Measurements from ENCODE around the gene OPTC.

Gene OPTC

DNA sequence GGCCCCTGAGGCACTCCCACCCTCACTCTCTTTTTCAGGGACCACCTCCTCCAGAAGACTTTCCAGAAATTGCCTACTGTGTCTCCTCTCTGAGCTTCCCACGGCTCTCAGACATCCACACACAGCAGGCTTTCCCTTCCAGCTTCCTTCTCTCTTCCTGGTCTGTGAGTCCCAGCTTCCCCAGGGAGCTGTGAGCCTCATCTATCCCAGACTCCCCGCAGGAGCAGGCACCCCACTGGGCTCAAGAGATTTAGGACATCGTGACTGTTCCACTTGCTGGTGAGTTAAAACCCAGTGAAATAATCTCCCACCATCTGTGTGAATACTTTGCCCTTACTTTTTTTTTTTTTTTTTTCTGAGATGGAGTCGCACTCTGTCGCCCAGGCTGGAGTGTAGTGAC, 40.3 kb upstream of the OPTC start:
- Histone ChIP-seq H3K27me3 (ENCODE audit: control insufficient read depth in 1 of 2, insufficient read depth in 2 of 2, low read length in 2 of 2) (peaks cover 6 to 23% of the 10 kb centered on the region in 2 donors), H3K4me1 (ENCODE audit: control insufficient read depth in 1 of 2, insufficient read depth in 2 of 2, low read length in 2 of 2) (no peaks in the 10 kb centered on the region), H3K27ac (ENCODE audit: low read depth, low read length) (no peak overlapping the region), H3K36me3 (ENCODE audit: control insufficient read depth in 1 of 2, insufficient read depth in 2 of 2, low read length in 2 of 2) (no peaks in the 10 kb centered on the region), H3K4me3 (ENCODE audit: low read depth in 1 of 2, low read length in 2 of 2) (no peak overlapping the region), H3K9ac (ENCODE audit: low read depth in 1 of 2, low read length in 2 of 2) (no peak overlapping the region), H3K9me3 (ENCODE audit: control insufficient read depth in 1 of 2, low read length in 2 of 2) (no peaks in the 10 kb centered on the region)

DNA sequence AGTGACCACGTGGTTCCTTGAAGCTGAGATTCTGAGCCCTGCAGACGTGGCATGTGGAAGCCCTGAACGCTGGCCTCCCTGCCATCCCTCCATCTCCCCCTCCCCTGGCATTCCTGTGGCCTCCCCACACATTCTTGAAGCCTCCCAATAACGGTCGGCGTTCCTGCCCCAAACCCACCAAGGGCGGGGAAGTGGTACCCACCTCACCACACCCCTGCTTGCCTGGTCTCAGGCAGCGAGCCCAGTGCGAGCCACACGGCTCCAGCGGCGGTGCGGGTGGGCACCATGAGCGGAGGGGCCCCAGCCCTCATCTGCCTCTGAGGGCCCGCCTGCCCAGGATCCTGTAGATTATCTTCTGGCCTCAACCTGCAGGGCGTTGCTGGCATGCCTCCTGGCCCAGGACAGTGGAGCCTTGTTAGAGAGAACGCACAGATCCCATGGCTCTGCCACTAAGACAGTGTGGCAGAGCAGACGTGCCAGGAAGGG, 38.9 kb upstream of the OPTC start:
- H3K27ac ChIP-seq (ENCODE audit: low read depth, low read length), result no peak overlapping the region
- H3K9me3 ChIP-seq (ENCODE audit: control insufficient read depth in 1 of 2, low read length in 2 of 2), result no peaks in the 10 kb centered on the region
- no peak overlapping the region for H3K9ac ChIP-seq (ENCODE audit: low read depth in 1 of 2, low read length in 2 of 2)
- H3K4me3 ChIP-seq (ENCODE audit: low read depth in 1 of 2, low read length in 2 of 2), result no peak overlapping the region
- no peaks in the 10 kb centered on the region for H3K4me1 ChIP-seq (ENCODE audit: control insufficient read depth in 1 of 2, insufficient read depth in 2 of 2, low read length in 2 of 2)
- H3K36me3 ChIP-seq (ENCODE audit: control insufficient read depth in 1 of 2, insufficient read depth in 2 of 2, low read length in 2 of 2), result no peaks in the 10 kb centered on the region
- peaks cover 6 to 20% of the 10 kb centered on the region in 2 donors for H3K27me3 ChIP-seq (ENCODE audit: control insufficient read depth in 1 of 2, insufficient read depth in 2 of 2, low read length in 2 of 2)

DNA sequence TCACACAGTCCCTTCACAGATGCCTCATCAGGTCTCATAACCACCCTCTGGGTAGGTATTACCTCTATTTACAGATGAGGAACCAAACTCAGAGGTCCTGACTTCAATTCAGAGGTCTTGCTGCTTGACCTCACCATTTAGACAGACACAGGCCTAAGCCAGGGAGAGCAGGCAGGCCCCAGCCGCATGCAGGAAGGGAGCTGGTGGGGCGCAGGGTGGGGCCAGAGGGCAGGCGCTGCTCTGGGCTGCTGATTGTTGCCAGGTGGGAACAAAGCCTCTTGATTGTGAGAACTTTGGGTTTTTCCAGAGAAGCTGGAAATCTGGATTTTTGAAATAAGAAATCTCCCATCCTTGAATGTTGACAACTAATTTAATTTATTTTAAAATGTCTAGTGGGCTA, 38.2 kb upstream of the OPTC start:
- Histone ChIP-seq H3K27ac (ENCODE audit: low read depth, low read length) (no peak overlapping the region), H3K36me3 (ENCODE audit: control insufficient read depth in 1 of 2, insufficient read depth in 2 of 2, low read length in 2 of 2) (no peaks in the 10 kb centered on the region), H3K9ac (ENCODE audit: low read depth in 1 of 2, low read length in 2 of 2) (no peak overlapping the region), H3K4me3 (ENCODE audit: low read depth in 1 of 2, low read length in 2 of 2) (no peak overlapping the region), H3K4me1 (ENCODE audit: control insufficient read depth in 1 of 2, insufficient read depth in 2 of 2, low read length in 2 of 2) (no peaks in the 10 kb centered on the region), H3K27me3 (ENCODE audit: control insufficient read depth in 1 of 2, insufficient read depth in 2 of 2, low read length in 2 of 2) (peaks cover 6 to 20% of the 10 kb centered on the region in 2 donors), H3K9me3 (ENCODE audit: control insufficient read depth in 1 of 2, low read length in 2 of 2) (no peaks in the 10 kb centered on the region)

DNA sequence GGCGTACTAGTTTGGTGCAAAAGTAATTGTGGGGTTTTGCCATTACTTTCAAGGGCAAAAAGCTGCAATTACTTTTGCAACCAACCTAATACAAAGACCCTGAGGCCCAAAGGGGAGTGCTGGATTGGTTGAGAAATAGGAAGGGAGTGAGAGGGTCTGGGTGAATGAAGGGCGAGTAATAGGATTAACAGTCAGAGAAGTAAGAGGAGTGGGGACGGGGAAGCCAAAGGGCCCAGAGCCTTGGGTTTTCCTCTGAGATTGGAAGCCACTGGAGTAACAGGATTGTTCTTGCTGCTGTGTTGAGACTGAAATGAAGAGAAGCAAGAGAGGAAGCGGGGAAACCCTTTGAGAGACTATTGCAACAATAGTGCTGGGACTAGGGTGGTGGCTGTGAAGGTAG, 37.4 kb upstream of the OPTC start:
- Histone ChIP-seq H3K4me3 (ENCODE audit: low read depth in 1 of 2, low read length in 2 of 2) (no peak overlapping the region), H3K27me3 (ENCODE audit: control insufficient read depth in 1 of 2, insufficient read depth in 2 of 2, low read length in 2 of 2) (peaks cover 6 to 19% of the 10 kb centered on the region in 2 donors), H3K4me1 (ENCODE audit: control insufficient read depth in 1 of 2, insufficient read depth in 2 of 2, low read length in 2 of 2) (no peaks in the 10 kb centered on the region), H3K27ac (ENCODE audit: low read depth, low read length) (no peak overlapping the region), H3K9ac (ENCODE audit: low read depth in 1 of 2, low read length in 2 of 2) (no peak overlapping the region), H3K9me3 (ENCODE audit: control insufficient read depth in 1 of 2, low read length in 2 of 2) (no peaks in the 10 kb centered on the region), H3K36me3 (ENCODE audit: control insufficient read depth in 1 of 2, insufficient read depth in 2 of 2, low read length in 2 of 2) (no peaks in the 10 kb centered on the region)

DNA sequence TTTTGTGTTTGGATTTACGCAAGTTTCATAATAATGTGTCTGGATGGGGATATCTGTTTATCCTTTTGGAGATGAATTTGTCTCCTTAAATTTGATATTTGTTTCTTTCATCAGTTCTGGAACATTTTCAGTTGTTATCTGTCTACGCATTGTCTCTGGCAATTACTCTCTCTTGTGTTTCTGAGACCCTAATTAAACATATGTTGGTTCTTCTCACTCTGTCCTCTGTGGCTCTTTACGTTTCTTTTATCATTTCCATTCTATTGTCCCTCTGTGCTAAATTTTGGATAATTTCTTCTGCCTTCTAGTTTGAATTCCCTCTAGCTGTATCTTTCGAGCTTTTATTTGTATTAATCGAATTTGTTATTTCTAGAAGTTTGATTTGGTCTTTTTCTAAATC, 35.9 kb upstream of the OPTC start:
- no peaks in the 10 kb centered on the region for H3K9me3 ChIP-seq (ENCODE audit: control insufficient read depth in 1 of 2, low read length in 2 of 2)
- H3K27ac ChIP-seq (ENCODE audit: low read depth, low read length), result no peak overlapping the region
- peaks cover under 1 to 10% of the 10 kb centered on the region in 2 donors for H3K27me3 ChIP-seq (ENCODE audit: control insufficient read depth in 1 of 2, insufficient read depth in 2 of 2, low read length in 2 of 2)
- H3K4me1 ChIP-seq (ENCODE audit: control insufficient read depth in 1 of 2, insufficient read depth in 2 of 2, low read length in 2 of 2), result no peaks in the 10 kb centered on the region
- H3K36me3 ChIP-seq (ENCODE audit: control insufficient read depth in 1 of 2, insufficient read depth in 2 of 2, low read length in 2 of 2), result no peaks in the 10 kb centered on the region
- no peak overlapping the region for H3K4me3 ChIP-seq (ENCODE audit: low read depth in 1 of 2, low read length in 2 of 2)
- no peak overlapping the region for H3K9ac ChIP-seq (ENCODE audit: low read depth in 1 of 2, low read length in 2 of 2)

DNA sequence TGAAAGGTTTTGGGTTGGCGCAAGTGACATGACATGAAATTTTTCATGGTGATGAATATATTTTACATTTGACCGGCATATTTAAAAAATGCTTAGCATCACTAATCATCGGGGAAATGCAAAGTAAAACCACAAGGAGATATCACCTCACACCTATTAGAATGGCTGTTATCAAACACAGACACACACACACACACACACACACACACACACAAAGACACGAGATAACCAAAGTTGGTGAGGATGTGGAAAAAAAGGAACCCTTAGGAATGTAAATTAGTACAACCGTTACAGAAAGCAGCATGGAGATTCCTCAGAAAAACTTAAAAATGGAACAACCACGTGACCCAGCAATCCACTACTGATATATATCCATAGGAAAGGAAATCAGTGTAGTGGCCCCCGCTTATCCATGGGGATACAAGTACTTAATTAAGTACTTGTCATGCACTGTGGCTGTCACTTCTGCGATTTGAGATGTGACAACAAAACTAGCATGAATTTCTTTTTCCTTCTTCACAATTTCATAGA, 34.2 kb upstream of the OPTC start:
- Histone ChIP-seq H3K4me1 (ENCODE audit: control insufficient read depth in 1 of 2, insufficient read depth in 2 of 2, low read length in 2 of 2) (no peaks in the 10 kb centered on the region), H3K9ac (ENCODE audit: low read depth in 1 of 2, low read length in 2 of 2) (no peak overlapping the region), H3K27ac (ENCODE audit: low read depth, low read length) (no peak overlapping the region), H3K36me3 (ENCODE audit: control insufficient read depth in 1 of 2, insufficient read depth in 2 of 2, low read length in 2 of 2) (no peaks in the 10 kb centered on the region), H3K4me3 (ENCODE audit: low read depth in 1 of 2, low read length in 2 of 2) (no peak overlapping the region), H3K9me3 (ENCODE audit: control insufficient read depth in 1 of 2, low read length in 2 of 2) (no peaks in the 10 kb centered on the region), H3K27me3 (ENCODE audit: control insufficient read depth in 1 of 2, insufficient read depth in 2 of 2, low read length in 2 of 2) (peaks cover 4 to 5% of the 10 kb centered on the region in 2 donors)

DNA sequence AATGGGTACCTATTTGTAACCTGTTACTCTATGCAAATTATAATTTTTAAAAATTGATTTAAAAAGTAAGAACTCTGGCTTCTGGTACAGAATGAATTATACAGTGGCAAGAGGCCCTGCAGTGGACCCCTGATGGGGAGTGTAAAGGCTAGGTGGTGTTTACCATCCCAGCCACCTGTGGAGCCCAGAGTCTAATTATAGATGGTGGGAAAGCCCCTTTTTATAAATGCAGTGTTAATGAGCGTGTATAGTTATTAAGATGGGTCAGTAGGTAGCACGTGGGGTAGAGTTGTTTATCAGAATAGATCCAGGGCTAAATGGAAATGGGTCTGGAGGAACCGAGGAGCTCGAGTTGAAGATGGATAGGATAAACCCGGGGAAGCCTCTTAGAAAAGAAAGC, 32.2 kb upstream of the OPTC start:
- no peak overlapping the region for H3K9ac ChIP-seq (ENCODE audit: low read depth in 1 of 2, low read length in 2 of 2)
- H3K9me3 ChIP-seq (ENCODE audit: control insufficient read depth in 1 of 2, low read length in 2 of 2), result no peaks in the 10 kb centered on the region
- peaks cover 3 to 4% of the 10 kb centered on the region in 2 donors for H3K27me3 ChIP-seq (ENCODE audit: control insufficient read depth in 1 of 2, insufficient read depth in 2 of 2, low read length in 2 of 2)
- H3K4me3 ChIP-seq (ENCODE audit: low read depth in 1 of 2, low read length in 2 of 2), result no peak overlapping the region
- H3K36me3 ChIP-seq (ENCODE audit: control insufficient read depth in 1 of 2, insufficient read depth in 2 of 2, low read length in 2 of 2), result no peaks in the 10 kb centered on the region
- no peak overlapping the region for H3K27ac ChIP-seq (ENCODE audit: low read depth, low read length)
- peaks cover 0 to 7% of the 10 kb centered on the region in 2 donors for H3K4me1 ChIP-seq (ENCODE audit: control insufficient read depth in 1 of 2, insufficient read depth in 2 of 2, low read length in 2 of 2)

DNA sequence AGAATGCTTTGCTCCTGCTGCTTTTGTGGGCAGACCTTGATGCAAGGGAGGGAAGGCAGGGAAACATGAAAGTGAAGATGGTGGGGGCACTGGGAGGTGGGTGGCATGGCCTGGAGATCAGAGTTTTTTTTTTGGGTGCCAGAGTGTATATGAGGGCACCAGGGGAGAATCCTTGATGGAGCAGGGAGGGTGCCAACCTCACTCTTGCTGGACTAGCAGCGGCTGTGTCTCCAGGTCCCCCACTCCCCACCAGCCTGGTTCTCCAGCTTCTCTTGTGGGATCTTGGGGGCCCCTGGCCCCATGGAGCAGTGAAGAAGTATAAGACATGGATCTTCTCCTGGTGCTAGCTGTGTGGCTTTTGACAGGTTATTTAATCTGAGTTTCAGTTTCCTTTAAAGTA, 31.8 kb upstream of the OPTC start:
- Histone ChIP-seq H3K4me3 (ENCODE audit: low read depth in 1 of 2, low read length in 2 of 2) (no peak overlapping the region), H3K4me1 (ENCODE audit: control insufficient read depth in 1 of 2, insufficient read depth in 2 of 2, low read length in 2 of 2) (peaks cover 0 to 8% of the 10 kb centered on the region in 2 donors), H3K36me3 (ENCODE audit: control insufficient read depth in 1 of 2, insufficient read depth in 2 of 2, low read length in 2 of 2) (no peaks in the 10 kb centered on the region), H3K9me3 (ENCODE audit: control insufficient read depth in 1 of 2, low read length in 2 of 2) (no peaks in the 10 kb centered on the region), H3K9ac (ENCODE audit: low read depth in 1 of 2, low read length in 2 of 2) (no peak overlapping the region), H3K27me3 (ENCODE audit: control insufficient read depth in 1 of 2, insufficient read depth in 2 of 2, low read length in 2 of 2) (peaks cover 0 to 4% of the 10 kb centered on the region in 2 donors), H3K27ac (ENCODE audit: low read depth, low read length) (no peak overlapping the region)

DNA sequence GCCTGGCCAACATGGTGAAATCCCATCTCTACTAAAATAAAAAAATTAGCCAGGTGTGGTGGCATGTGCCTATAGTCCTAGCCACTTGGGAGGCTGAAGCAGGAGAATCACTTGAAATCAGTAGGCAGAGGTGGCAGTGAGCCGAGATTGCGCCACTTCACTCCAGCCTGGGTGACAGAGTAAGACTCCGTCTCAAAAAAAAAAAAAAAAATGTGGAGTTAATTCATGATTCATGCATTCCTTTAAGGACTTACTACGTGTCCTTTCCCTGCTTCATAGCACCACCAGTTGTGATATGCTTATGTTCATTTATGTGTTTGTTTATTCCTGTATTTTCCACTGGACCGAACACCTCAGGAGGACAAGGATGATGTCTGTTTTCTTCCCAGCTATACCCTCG, 31.1 kb upstream of the OPTC start:
- Histone ChIP-seq H3K27ac (ENCODE audit: low read depth, low read length) (no peak overlapping the region), H3K9me3 (ENCODE audit: control insufficient read depth in 1 of 2, low read length in 2 of 2) (no peaks in the 10 kb centered on the region), H3K36me3 (ENCODE audit: control insufficient read depth in 1 of 2, insufficient read depth in 2 of 2, low read length in 2 of 2) (no peaks in the 10 kb centered on the region), H3K27me3 (ENCODE audit: control insufficient read depth in 1 of 2, insufficient read depth in 2 of 2, low read length in 2 of 2) (peaks cover 0 to 4% of the 10 kb centered on the region in 2 donors), H3K4me1 (ENCODE audit: control insufficient read depth in 1 of 2, insufficient read depth in 2 of 2, low read length in 2 of 2) (peaks cover 3 to 8% of the 10 kb centered on the region in 2 donors), H3K9ac (ENCODE audit: low read depth in 1 of 2, low read length in 2 of 2) (no peak overlapping the region), H3K4me3 (ENCODE audit: low read depth in 1 of 2, low read length in 2 of 2) (no peak overlapping the region)

DNA sequence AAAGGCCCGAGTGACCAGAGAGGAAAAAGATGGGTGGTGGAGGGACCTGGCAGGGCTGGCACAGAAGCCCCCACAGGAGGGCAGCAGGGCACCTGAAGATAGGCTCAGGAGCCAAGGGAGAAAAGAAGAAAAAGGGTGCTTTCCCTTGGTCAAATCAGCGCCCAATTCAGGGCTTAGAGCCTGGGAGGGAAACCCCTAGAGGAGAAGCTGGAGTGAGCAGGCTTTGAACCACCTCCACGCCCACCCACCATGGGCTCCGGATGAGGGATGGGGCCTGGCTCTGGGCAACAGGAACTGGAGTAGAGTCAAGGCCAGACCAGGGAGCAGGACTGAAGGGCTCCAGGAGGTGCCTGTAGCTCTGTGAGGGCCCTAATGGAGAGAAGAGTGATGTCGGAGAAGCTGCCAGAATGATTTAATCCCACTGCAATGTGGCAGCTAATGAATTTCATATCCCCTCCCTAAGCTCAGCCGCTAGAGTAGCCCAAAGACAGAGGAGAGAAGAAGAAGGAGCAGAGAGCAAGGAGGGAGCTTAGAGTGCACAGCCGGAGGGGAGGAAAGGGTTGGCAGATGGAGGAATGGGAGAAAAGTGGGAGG, 30.4 kb upstream of the OPTC start:
- Histone ChIP-seq H3K36me3 (ENCODE audit: control insufficient read depth in 1 of 2, insufficient read depth in 2 of 2, low read length in 2 of 2) (no peaks in the 10 kb centered on the region), H3K27ac (ENCODE audit: low read depth, low read length) (no peak overlapping the region), H3K4me1 (ENCODE audit: control insufficient read depth in 1 of 2, insufficient read depth in 2 of 2, low read length in 2 of 2) (peaks cover 3 to 8% of the 10 kb centered on the region in 2 donors), H3K4me3 (ENCODE audit: low read depth in 1 of 2, low read length in 2 of 2) (no peak overlapping the region), H3K9me3 (ENCODE audit: control insufficient read depth in 1 of 2, low read length in 2 of 2) (no peaks in the 10 kb centered on the region), H3K27me3 (ENCODE audit: control insufficient read depth in 1 of 2, insufficient read depth in 2 of 2, low read length in 2 of 2) (peaks cover 0 to 4% of the 10 kb centered on the region in 2 donors), H3K9ac (ENCODE audit: low read depth in 1 of 2, low read length in 2 of 2) (no peak overlapping the region)

Measured in duodenal mucosa (tissue), 2 donors.